ENCODE data around the gene KPRP.

KPRP gene

GRCh38 chr1:152757747-152758146 lies at the start of gene KPRP:
KPRP (plus strand) TSS chr1:152758025; CDS start chr1:152759589, 1,564 bp downstream.
- no peak for DNase-seq

GRCh38 chr1:152718238-152718637 lies 39.6 kb upstream of the KPRP start:
- no peak for DNase-seq

GRCh38 chr1:152725261-152725660 lies 32.6 kb upstream of the KPRP start:
- no peak for DNase-seq

GRCh38 chr1:152728986-152729385 lies 28.8 kb upstream of the KPRP start:
- no peak for DNase-seq

GRCh38 chr1:152735648-152736047 lies 22.2 kb upstream of the KPRP start:
- DNase-seq, result no peak

- no peak for DNase-seq
Measured at GRCh38 chr1:152737997-152738396, 19.8 kb upstream of the KPRP start.

- DNase-seq, result no peak
Measured at GRCh38 chr1:152739841-152740240, 18.0 kb upstream of the KPRP start.

GRCh38 chr1:152741656-152742055 lies 16.2 kb upstream of the KPRP start:
- no peak for DNase-seq

GRCh38 chr1:152743371-152744145 lies 14.3 kb upstream of the KPRP start:
- DNase-seq, result no peak

GRCh38 chr1:152745289-152745704 lies 12.5 kb upstream of the KPRP start:
- DNase-seq, result no peak

- no peak for DNase-seq
Measured at GRCh38 chr1:152745765-152746444, 11.9 kb upstream of the KPRP start.

GRCh38 chr1:152747831-152748230 lies 10.0 kb upstream of the KPRP start:
- no peak for DNase-seq

- no peak for DNase-seq
Measured at GRCh38 chr1:152752225-152752624, 5.6 kb upstream of the KPRP start.

GRCh38 chr1:152753586-152753985 lies 4.2 kb upstream of the KPRP start:
- no peak for DNase-seq

- no peak for DNase-seq
Measured at GRCh38 chr1:152756872-152757271, 953 bp upstream of the KPRP start.

GRCh38 chr1:152758636-152759035 lies 811 bp downstream of the KPRP start:
- no peak for DNase-seq

- DNase-seq, result no peak
Measured at GRCh38 chr1:152759453-152760173, 1.8 kb downstream of the KPRP start.

- no peak for DNase-seq
Measured at GRCh38 chr1:152760551-152761190, 2.8 kb downstream of the KPRP start.

- DNase-seq, result no peak
Measured at GRCh38 chr1:152761609-152762213, 3.9 kb downstream of the KPRP start.

GRCh38 chr1:152768847-152769533 lies 11.2 kb downstream of the KPRP start:
- no peak for DNase-seq

GRCh38 chr1:152770411-152770810 lies 12.6 kb downstream of the KPRP start:
- no peak for DNase-seq

GRCh38 chr1:152774875-152775274 lies 17.1 kb downstream of the KPRP start, which contains the start of gene LCE1F:
LCE1F (plus strand) TSS chr1:152775140; CDS start chr1:152776372, 1,232 bp downstream.
- no peak for DNase-seq
